ENCODE data around the gene FAM20C.
"Not testable (repeated sequence)": the region's sequence is repeated elsewhere in the genome, so short reads cannot be mapped to it uniquely, and the experiment has no call there.

Gene FAM20C

DNA sequence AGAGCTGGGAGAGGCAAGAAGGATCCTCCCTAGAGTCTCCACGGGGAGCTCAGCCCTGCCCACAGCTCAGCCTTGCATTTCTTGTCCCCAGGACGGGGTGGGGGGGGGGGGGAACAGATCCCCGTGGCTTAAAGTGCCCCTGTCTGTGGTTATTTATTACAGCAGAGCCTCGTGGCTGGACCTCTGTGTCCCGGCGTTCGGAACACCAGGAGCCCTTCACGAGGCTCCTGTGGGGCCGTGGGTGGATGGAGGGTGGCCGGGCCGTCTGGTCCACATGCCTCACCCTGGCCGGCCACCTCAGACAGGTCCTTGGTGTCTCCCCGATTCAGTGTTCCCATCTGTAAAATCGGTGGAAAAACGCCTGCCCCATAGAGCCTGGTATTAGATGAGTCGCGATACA is 37.9 kb downstream of the FAM20C start:
- DNase-seq, result no peak

DNA sequence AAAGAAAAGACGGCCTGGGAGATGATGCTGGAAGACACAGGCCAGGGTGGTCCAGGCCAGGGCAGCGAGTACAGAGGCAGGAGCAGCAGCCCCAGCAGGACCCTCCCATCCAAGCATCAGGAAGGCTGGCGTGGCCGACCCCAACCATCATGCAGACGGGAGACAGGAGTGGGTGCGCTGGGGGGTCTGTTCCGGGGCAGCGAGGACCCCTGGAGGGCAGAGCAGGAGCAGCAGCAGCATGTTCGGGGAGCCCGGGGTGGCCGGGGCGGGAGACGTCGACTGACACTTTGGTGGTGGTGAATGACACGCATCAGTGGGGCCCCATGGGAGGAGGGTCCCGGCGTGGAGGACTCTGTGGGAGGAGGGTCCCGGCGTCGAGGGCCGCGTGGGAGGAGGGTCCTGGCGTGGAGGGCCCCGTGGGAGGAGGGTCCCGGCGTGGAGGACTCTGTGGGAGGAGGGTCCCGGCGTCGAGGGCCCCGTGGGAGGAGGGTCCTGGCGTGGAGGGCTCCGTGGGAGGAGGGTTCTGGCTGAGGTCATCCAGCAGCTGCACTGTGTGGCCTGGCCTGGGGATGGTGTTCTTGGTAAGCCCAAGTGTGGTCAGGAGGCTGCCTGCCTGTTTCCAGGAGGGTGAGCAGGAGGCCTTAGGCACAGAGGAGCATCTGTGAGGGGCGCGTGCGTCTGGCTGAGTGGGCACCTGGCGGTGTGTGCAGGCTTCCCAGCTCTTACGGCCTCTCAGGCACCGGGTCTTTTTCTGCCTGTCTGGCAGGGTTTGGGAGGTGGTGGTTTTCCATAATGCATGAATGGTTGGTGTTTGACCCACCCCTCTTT is 38.9 kb downstream of the FAM20C start:
- no peak for DNase-seq

DNA sequence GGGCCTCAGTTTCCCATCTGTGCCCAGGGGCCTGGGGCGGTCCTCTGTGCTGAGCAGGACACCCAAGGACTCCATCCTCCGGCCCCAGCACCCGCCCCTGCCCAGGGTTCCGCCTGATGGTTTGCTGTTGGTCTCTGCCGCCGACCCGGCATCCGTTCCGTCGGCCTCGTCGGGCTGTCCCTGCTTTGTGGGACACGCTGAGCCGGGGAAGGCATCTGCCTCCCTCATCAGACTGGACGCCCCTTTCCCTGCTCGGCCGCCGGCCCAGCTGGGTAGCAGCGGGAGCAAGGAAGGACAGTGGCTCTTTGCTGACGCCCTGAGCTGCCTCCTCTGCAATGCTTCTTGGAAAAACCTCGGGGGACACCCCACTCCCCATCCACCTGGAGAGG is 39.5 kb downstream of the FAM20C start:
- no peak for DNase-seq

DNA sequence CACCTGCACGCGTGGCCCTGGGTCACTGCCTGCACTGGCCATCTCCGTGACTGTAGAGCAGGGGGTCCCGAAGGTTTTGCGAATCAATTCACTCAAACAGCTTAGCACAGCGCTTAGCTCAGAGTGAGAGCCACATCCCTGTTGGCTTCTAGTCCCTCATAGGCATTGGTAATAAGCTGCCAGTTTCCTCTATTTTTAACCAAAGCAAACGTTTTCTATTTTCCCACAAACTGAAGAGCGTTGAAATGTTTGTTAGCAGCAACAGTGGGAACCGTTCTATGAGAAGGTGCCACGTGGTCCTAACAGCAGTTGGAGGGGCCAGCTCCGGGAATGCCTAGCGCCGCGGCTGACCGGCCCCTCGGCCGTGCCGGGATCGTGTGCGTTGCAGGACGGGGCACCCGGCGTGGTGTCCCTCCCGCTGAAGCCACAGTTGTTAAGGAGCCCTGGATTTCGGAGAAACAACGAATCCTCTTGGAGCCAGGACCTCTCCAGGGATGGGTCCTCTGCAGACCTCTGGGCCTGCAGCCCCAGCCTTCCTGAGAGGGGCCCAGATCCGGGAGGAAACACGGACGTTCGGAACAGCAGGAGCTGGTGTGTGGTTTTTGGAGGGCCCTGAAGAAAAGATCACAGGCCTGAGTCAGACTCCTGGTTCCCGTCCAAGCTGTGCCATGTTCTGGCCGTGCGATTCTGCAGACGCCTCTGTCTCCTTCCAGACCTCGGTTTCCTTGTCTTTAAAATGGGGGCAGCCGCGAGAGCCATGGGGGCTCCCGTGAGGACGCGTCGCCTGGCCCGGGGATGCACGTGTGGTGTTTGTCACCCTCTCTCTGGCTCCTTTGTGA is 40.3 kb downstream of the FAM20C start:
- no peak for DNase-seq

DNA sequence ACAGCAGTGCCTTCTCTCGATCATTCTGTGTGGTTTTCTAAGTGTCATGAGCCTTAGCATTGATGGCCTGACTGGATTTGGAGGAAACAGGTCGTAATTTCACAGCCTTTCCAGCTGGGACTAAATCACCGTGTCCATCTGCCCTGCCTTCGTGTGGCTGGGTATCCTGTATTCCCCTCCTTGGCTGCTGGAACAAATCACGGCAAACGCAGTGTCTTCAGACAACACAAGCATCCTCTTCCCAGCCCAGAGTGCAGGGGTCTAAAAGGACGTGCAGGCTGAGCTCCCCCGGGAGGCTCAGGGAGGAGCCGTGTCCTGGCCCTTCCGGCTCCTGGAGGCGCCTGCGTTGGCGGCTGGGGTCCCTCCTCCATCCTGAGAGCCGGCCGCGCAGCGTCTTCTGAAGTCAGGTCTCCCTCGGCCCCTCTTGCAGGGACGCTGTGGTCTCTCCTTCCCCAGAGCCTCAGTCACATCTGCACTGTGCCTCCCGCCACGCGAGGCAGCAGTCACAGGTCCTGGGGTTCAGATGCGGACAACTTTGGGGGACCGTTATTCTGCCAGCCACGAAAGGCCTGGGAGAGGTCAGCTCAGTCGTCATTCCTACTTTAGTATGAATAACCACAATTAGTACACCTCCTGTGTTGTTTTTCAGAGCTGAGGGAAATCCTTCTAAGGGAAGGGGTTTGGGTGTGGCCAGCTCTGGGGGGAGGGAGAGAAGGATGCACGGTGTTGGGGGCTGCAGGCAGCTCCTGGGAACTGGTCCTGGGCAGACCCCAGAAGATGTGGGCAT is 41.1 kb downstream of the FAM20C start:
- no peak for DNase-seq

DNA sequence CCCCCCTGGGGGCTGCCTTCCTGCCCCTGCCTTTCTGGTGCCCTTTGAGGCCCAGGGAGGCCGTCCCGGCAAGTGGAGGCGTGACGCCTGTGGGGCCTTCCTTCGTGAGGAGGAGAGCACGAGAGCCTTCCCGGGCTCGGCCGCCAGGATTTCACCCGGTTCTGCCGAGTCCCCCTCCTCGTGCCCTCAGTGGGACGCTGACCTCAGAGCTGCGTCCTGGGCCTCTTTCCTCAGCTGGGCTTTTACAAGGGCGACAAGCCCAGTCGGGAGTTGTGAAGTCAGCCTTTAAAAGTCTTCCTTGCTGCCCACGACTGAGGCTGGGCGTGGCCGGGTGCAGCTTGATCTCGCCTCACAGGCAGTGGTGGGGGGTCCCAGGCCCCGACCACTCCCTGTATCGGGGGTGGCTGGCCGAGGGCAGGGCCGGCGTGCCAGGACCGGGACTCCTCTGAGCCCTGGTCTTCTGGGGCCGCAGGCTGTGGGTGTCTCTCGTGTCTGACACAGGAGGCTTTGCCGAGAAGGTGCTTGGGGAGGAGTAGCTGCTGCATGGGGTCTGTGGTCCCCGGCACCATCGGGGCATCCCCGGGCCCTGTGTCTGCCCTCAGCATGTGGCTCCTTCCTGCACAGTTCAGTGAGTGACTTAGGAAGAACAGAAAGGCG is 41.8 kb downstream of the FAM20C start:
- no peak for DNase-seq

GRCh38 chr7:234708-235553 is 42.6 kb downstream of the FAM20C start:
- DNase-seq, result no peak

DNA sequence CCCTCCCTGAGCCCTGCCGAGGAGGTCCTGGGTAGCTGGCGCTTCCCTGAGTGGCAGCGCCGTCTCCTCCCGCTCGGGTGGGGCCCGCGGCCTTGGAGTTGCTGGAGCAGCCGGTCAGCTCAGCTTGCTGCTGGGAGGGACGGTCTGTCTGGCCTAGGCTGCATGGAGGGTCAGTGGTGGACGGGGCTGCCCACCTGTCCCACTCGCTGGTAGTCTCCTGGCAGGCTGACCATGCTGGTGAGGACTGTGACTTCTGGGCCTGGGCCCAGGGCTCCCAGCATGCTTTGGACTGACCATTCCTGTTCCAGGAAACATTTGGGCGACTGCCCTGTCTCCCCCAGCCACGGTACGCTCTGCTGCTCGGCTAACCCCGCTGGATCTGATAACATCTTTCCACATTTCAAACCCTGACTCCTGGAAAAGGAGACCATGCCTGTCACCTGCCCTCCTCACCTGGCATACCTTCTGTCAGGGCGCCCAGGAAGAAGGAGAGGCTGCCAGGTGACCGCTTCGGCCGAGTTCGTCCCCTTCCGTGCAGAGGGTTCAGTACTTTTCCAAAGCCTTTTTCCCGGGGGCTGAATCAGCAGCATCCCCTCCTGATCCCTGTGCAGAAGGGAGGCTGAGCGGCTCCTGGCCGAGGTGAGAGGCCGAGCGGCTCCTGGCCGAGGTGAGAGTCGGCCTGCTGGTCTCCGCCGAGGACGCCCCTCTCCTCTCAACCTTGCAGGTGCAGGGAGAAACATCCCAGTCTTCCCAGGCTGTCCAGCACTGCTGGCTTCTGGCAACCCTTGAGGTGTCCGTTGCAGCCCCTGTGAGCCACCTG is 43.4 kb downstream of the FAM20C start:
- DNase-seq, result no peak

- no peak for DNase-seq
Measured at GRCh38 chr7:236967-237366, 44.6 kb downstream of the FAM20C start.

DNA sequence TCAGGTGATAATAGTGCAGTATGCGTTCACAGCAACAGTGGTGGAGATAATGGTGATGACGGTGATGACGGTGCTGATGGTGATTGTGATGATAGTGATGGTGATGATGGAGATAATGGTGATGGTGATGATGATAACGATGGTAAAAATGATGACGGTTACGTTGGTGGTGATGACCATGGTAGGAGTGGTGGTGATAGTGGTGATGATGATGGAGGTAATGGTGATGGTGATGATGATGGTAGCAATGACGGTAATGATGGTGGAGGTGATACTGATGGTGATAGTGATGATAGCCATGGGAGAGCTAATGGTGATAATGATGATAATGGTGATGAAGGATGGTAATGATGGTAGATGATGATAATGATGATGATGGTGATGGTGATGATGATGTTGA is 45.0 kb downstream of the FAM20C start:
- no peak for DNase-seq

DNA sequence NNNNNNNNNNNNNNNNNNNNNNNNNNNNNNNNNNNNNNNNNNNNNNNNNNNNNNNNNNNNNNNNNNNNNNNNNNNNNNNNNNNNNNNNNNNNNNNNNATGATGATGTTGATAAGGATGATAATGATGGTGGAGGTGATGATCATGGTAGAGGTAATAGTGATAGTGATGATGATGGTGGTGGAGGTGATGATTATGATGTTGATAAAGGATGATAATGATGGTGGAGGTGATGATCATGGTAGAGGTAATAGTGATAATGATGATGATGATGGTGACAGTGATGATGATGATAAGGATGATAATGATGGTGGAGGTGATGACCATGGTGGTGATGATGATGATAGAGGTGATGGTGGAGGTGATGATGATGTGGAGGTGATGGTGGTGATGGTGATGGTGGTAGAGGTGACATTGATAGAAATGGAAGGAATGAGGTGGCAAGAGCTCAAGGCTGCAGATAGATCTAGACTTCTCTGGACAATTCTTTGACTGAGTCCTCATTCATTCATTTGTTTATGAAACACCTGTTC is 47.8 kb downstream of the FAM20C start:
- DNase-seq, result no peak

- no peak for DNase-seq
Measured at GRCh38 chr7:240887-241421, 48.6 kb downstream of the FAM20C start.

- no peak for DNase-seq
Measured at GRCh38 chr7:241513-241912, 49.1 kb downstream of the FAM20C start.

GRCh38 chr7:242826-243579 is 50.6 kb downstream of the FAM20C start:
- DNase-seq, result not testable (repeated sequence)

DNA sequence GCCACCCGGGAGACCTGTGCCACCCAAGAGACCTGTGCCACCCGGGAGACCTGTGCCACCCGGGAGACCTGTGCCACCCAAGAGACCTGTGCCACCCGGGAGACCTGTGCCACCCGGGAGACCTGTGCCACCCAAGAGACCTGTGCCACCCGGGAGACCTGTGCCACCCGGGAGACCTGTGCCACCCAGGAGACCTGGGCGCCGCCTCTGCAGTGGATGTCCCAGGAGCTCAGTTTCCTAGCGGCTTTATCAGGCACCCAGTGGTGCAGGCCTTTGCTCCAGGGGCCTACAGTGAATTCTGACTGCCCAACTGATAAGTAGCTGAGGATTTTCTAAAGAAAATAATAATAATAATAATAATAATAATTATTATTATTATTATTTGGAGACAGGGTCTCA is 51.2 kb downstream of the FAM20C start:
- DNase-seq, result not testable (repeated sequence)

GRCh38 chr7:244974-245373 is 52.6 kb downstream of the FAM20C start:
- no peak for DNase-seq

GRCh38 chr7:245574-246295 is 53.4 kb downstream of the FAM20C start:
- DNase-seq, result no peak

- DNase-seq, result no peak
Measured at GRCh38 chr7:246451-246850, 54.1 kb downstream of the FAM20C start.

GRCh38 chr7:247181-247580 is 54.8 kb downstream of the FAM20C start:
- no peak for DNase-seq
